Fibroblast of peridontal ligament (primary cell): Measurements from ENCODE around the gene HEPHL1.
"Not testable (repeated sequence)": the region's sequence is repeated elsewhere in the genome, so short reads cannot be mapped to it uniquely, and the experiment has no call there.

ENCODE experiments used
- DNase-seq: peaks from one replicate; pipeline ENCODE4 v3.0.0-alpha.2; 2010; ENCODE audit errors: extremely low read depth

HEPHL1 gene

GRCh38 chr11:94020777-94021481 lies at the start of gene HEPHL1:
Gene HEPHL1 (plus strand): TSS chr11:94021354. CDS start chr11:94021369, 15 bp downstream.
- DNase-seq, result no peak

GRCh38 chr11:93972790-93973189 lies 48.4 kb upstream of the HEPHL1 start:
- no peak for DNase-seq

GRCh38 chr11:93973322-93974051 lies 47.7 kb upstream of the HEPHL1 start:
- DNase-seq, result not testable (repeated sequence)

- no peak for DNase-seq
Measured at GRCh38 chr11:93974759-93975158, 46.4 kb upstream of the HEPHL1 start.

- DNase-seq, result not testable (repeated sequence)
Measured at GRCh38 chr11:93976577-93977254, 44.4 kb upstream of the HEPHL1 start.

- no peak for DNase-seq
Measured at GRCh38 chr11:93983542-93984195, 37.5 kb upstream of the HEPHL1 start.

GRCh38 chr11:93984196-93984567 lies 37.0 kb upstream of the HEPHL1 start:
- peak; percentile 60 for DNase-seq

GRCh38 chr11:93984936-93985335 lies 36.2 kb upstream of the HEPHL1 start:
- no peak for DNase-seq

- peak; percentile 12 for DNase-seq
Measured at GRCh38 chr11:93986716-93987115, 34.4 kb upstream of the HEPHL1 start.

GRCh38 chr11:93988455-93988854 lies 32.7 kb upstream of the HEPHL1 start:
- no peak for DNase-seq

GRCh38 chr11:93988912-93989311 lies 32.2 kb upstream of the HEPHL1 start:
- DNase-seq, result no peak

GRCh38 chr11:93993747-93994146 lies 27.4 kb upstream of the HEPHL1 start:
- DNase-seq, result no peak

- no peak for DNase-seq
Measured at GRCh38 chr11:93997741-93998140, 23.4 kb upstream of the HEPHL1 start.

- peak; percentile 38 for DNase-seq
Measured at GRCh38 chr11:94000659-94001058, 20.5 kb upstream of the HEPHL1 start.

- DNase-seq, result peak; percentile 3
Measured at GRCh38 chr11:94002226-94002625, 18.9 kb upstream of the HEPHL1 start.

- no peak for DNase-seq
Measured at GRCh38 chr11:94007426-94007825, 13.7 kb upstream of the HEPHL1 start.

GRCh38 chr11:94007906-94008305 lies 13.2 kb upstream of the HEPHL1 start:
- DNase-seq, result no peak

GRCh38 chr11:94010136-94010535 lies 11.0 kb upstream of the HEPHL1 start:
- no peak for DNase-seq

- no peak for DNase-seq
Measured at GRCh38 chr11:94011478-94011877, 9.7 kb upstream of the HEPHL1 start.

- DNase-seq, result no peak
Measured at GRCh38 chr11:94017446-94017845, 3.7 kb upstream of the HEPHL1 start.

- DNase-seq, result no peak
Measured at GRCh38 chr11:94018721-94019120, 2.4 kb upstream of the HEPHL1 start.

GRCh38 chr11:94023856-94024255 lies 2.7 kb downstream of the HEPHL1 start:
- DNase-seq, result no peak
